Ramos (cell line): ENCODE results near the gene SIRT2.
"Not testable (repeated sequence)": the region's sequence is repeated elsewhere in the genome, so short reads cannot be mapped to it uniquely, and the experiment has no call there.

ENCODE experiments used
- in situ Hi-C: fragments of 300-500 bp; cut with MboI; formaldehyde crosslinking; loops from one replicate; pipeline ENCODE4 v1.14.3; 2022; ENCODE audit warnings: low sequenced_read_pairs; ENCODE audit not compliant: unreplicated experiment

Gene SIRT2

DNA sequence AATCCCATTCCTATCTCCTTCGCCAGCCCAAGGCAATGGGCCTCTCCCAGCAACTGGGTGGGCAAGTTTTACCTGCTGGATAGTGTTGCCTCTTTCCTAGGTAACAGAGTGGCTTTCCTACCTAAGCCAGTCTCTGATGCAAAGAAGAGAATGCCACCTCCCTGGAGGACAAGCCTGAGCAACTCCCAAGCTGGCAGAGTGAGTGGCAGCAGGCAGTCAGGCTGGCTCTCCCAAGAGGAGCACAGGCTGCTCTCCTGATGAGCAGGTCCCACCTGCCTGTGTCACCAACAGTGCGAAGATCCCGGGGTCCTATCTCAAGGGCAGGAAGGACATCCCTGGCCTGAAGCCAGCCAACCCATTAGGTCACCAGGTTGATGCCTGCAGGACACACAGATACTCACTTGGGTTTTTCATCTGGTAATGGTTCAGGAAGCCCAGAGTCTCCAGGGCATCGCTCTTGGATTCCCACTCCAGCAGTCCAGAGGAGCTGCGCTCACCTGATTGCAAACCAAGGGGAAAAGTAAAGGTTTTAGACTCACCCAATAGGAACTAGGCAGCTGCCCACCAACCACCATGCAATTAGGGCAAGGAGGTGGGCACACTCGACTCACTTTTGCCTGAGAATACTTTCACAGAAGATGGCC, 62.3 kb downstream of the SIRT2 start:
- in situ Hi-C loops = no loop called here

DNA sequence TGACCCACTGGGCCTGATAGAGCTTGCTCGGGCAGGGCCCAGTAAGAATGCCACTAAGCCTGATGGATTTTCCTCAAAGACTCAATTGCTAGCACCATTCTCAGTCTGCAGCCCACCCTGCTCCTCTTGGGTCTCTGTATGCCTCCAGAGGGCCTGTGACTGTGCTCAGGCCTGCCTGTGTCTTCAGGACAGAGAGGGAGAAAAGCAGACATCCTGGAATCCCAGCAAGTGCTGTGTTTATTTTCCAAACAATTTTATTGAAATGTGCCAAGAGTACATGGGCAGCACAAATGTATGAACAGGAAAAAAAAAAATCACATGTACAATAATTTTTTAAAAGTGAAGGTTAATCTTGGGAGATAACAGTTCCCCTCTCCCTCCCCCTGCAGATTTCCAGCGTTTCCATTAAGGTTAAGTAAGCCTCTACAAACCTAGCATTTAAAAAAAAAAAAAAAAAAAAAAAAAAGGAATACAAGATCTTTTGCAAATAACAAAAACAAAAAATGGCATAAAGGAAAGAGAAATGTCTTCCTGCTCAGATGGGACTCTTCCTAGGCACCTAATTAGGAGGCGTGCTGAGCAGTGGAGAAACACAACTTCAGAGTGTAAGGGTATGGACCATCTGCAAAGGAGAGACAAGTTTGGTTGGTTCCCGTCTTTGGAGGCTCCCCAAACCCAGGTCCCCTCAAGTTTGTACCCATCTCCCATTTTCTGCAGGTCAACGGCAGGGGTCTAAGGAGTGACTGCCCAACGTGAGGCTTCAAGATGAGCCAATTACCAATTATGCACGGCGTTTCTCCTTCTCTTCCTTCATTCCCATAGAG, 63.0 kb downstream of the SIRT2 start:
- in situ Hi-C loops = no loop called here

DNA sequence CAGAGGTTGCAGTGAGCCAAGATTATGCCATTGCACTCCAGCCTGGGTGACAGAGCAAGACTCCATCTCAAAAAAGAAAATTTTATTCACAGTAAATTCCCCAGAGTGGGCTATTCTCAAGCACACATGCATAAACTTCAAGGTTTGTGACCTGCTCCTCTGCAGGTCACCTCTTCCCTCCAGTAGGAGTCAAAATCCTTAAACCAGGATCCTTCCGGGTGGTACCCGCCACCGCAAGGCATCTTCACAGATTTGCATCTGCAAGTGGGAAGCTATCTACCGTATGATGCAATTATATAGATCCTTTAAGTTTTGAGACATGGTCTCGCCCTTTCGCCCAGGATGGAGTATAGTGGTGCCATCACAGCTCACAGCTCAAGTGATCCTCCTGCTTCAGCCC, 64.8 kb downstream of the SIRT2 start:
- in situ Hi-C loops = no loop called here

GRCh38 chr19:38834104-38834490, 65.3 kb downstream of the SIRT2 start:
- in situ Hi-C loops = no loop called here

DNA sequence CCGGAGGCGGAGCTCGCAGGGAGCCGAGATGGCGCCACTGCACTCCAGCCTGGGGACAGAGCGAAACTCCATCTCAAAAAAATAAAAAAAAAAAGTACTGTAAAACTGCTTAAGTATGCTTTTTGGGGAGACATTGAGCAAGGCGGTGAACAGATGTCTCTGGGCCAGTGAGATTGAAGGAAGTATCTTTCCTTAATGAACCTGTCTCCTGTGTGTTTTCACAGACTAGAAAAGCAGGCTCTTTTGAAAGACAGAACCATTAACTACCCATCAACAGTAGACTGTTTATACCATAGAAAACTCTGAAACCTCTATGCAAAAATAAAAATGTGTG, 66.4 kb downstream of the SIRT2 start:
- in situ Hi-C loops = no loop called here

DNA sequence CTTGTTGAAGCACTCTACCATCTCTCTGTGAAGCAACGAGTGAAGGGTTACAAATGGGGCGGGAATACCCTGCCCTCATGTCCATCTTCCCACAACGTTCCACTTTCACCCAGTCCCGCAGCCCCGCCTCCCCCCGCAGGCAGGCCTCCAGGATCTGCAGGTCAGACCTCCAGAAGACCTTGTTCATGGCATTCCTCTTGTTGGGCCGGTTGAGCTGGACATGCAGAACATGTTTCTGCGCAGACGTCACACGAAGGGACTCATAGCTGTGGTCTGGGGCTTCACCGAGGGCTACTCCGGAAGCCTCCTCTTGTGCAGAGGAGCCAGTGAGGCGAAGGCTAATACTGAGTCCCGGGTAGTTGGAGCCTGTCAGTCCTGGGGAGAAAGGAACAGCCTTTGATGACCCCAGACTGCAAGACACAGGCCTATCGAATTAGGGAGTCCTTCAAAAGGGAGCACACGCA, 68.2 kb downstream of the SIRT2 start:
- in situ Hi-C loops = no loop called here

DNA sequence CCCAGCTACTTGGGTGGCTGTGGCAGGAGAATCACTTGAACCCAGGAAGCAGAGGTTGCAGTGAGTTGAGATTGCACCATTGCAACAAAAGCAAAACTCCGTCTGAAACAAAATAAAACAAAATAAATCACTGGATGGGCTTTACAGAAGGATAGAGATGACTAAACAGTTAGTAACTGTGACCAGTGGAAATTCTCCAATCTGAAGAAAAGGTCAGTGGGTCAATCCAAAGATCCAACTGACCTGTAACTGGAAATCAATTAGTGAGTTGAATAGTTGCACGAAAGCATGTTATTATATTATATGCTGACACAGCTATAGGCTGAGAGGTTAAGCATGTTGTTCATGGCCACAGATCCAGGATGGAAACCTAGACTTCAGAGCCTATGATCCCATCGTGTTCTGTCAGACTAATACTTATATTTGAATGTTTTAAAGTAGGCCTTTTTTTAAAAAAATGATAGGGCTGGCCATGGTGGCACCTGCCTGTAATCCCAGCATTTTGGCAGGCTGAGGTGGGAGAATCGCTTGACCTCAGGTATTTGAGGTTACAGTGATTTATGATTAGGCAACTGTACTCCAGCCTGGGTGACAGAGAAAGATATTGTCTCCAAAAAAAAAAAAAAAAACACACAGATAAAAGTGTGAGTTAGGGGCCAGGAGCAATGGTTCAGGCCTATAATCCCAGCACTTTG, 69.2 kb downstream of the SIRT2 start:
- in situ Hi-C loops = no loop called here

- in situ Hi-C loops = not testable (repeated sequence)
Observed at GRCh38 chr19:38829203-38829602, 70.2 kb downstream of the SIRT2 start.
